ENCODE results near the gene IGHMBP2. TPM values are rescaled to one million over a fixed set of nuclear protein-coding genes. Genes with fewer than 3 reads are reported as not detected.

The IGHMBP2 gene
- total RNA-seq, 1 experiment from 2014 or later = 19.3 TPM

DNA sequence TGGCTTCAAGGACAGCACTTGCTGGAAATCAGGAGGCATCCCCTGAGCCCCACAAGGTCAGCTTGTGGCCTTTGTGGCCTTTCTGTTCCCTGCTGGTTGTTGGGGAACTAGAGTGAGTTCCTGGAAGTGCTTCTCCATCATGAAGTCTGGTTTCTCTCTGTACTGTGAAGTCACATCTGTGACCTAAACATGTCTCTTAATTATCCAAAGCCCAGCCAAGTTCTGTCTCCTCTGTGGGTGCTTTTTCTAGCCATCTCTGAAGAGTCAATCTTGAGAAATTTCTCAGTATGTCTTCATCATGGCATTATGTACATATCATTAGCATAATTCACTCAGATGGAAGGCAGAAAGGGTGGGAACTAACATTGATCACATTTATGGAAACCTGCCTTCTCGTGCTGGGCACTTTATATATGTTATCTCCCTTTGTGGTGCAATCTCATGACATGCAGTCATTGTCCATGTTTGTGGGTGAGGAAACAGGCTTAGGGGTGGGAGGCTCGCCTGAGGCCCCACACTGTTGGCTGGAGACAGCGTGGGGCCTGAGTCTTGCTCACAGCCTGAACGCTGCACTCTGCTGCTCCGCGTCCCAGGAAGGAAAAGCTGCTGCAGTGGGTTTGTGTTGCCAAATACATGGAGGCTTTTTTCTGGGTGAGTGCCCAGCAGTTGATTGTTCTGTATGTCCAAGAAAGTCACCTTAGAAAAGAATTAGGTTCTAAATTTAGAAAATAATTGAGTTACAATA, 24.6 kb downstream of the IGHMBP2 start:
- ChIA-PET RAD21 (ENCODE audit: low non-redundant PET in 1 of 2, low total read pairs in 2 of 2, uncharacterized antibody in 2 of 2, unreplicated experiment in 2 of 2) (no interaction called here), POLR2A (no interaction called here), CTCF (no interaction called here)
- no peak for ATAC-seq
- Histone ChIP-seq H3K4me3 (replicated peaks in 1 of 2; ENCODE audit: low read depth in 1 of 2, low read length in 2 of 2) (no peak overlapping the region), H3K9ac (ENCODE audit: low read length) (no peak overlapping the region), H3K79me2 (ENCODE audit: insufficient read depth, low read length) (peaks cover 16% of the 10 kb centered on the region; the same call in 1 of the 2 replicates), H3K9me2 (ENCODE audit: insufficient read depth) (no peaks in the 10 kb centered on the region), H3K36me3 (ENCODE audit: control insufficient read depth in 1 of 2, insufficient read depth in 2 of 2, low read length in 2 of 2) (peaks cover 16 to 46% of the 10 kb centered on the region in 2 experiments), H3K4me1 (ENCODE audit: control insufficient read depth in 1 of 2, insufficient read depth in 2 of 2, low read length in 2 of 2) (no peaks in the 10 kb centered on the region), H3K4me2 (ENCODE audit: low read length) (no peak overlapping the region), H3K9me3 (ENCODE audit: control insufficient read depth in 1 of 2, insufficient read depth in 1 of 2, low read depth in 1 of 2, low read length in 2 of 2) (peaks cover 16 to 18% of the 10 kb centered on the region in 2 experiments; a peak in 3 of 4 replicates), H2AFZ (ENCODE audit: low read depth, low read length, poor library complexity, severe bottlenecking) (no peak overlapping the region), H3K27me3 (ENCODE audit: insufficient read depth, low read length) (no peaks in the 10 kb centered on the region), H3K27ac (ENCODE audit: low read depth, low read length) (no peak overlapping the region), H4K20me1 (ENCODE audit: insufficient read depth) (no peaks in the 10 kb centered on the region)
- TF ChIP-seq, protein P1, sequence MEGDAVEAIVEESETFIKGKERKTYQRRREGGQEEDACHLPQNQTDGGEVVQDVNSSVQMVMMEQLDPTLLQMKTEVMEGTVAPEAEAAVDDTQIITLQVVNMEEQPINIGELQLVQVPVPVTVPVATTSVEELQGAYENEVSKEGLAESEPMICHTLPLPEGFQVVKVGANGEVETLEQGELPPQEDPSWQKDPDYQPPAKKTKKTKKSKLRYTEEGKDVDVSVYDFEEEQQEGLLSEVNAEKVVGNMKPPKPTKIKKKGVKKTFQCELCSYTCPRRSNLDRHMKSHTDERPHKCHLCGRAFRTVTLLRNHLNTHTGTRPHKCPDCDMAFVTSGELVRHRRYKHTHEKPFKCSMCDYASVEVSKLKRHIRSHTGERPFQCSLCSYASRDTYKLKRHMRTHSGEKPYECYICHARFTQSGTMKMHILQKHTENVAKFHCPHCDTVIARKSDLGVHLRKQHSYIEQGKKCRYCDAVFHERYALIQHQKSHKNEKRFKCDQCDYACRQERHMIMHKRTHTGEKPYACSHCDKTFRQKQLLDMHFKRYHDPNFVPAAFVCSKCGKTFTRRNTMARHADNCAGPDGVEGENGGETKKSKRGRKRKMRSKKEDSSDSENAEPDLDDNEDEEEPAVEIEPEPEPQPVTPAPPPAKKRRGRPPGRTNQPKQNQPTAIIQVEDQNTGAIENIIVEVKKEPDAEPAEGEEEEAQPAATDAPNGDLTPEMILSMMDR (IDR thresholded peaks at IDR 0.05 in 2 of 3, conservative IDR thresholded peaks at IDR 0.05 in 1 of 3; ENCODE audit: borderline replicate concordance in 1 of 3, insufficient read depth in 1 of 3, low read depth in 2 of 3, low read length in 2 of 3) = no peak
- no peak for TF ChIP-seq YY1 (IDR thresholded peaks at IDR 0.05; ENCODE audit: extremely low read depth, insufficient replicate concordance, low read depth, low read length)
- no peak for TF ChIP-seq EZH2 (IDR thresholded peaks at IDR 0.05)
- no peak for TF ChIP-seq CEBPB (IDR thresholded peaks at IDR 0.05; ENCODE audit: low read depth)
- TF ChIP-seq, protein P2, sequence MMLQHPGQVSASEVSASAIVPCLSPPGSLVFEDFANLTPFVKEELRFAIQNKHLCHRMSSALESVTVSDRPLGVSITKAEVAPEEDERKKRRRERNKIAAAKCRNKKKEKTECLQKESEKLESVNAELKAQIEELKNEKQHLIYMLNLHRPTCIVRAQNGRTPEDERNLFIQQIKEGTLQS (IDR thresholded peaks at IDR 0.05) = no peak
- TF ChIP-seq, protein P3, sequence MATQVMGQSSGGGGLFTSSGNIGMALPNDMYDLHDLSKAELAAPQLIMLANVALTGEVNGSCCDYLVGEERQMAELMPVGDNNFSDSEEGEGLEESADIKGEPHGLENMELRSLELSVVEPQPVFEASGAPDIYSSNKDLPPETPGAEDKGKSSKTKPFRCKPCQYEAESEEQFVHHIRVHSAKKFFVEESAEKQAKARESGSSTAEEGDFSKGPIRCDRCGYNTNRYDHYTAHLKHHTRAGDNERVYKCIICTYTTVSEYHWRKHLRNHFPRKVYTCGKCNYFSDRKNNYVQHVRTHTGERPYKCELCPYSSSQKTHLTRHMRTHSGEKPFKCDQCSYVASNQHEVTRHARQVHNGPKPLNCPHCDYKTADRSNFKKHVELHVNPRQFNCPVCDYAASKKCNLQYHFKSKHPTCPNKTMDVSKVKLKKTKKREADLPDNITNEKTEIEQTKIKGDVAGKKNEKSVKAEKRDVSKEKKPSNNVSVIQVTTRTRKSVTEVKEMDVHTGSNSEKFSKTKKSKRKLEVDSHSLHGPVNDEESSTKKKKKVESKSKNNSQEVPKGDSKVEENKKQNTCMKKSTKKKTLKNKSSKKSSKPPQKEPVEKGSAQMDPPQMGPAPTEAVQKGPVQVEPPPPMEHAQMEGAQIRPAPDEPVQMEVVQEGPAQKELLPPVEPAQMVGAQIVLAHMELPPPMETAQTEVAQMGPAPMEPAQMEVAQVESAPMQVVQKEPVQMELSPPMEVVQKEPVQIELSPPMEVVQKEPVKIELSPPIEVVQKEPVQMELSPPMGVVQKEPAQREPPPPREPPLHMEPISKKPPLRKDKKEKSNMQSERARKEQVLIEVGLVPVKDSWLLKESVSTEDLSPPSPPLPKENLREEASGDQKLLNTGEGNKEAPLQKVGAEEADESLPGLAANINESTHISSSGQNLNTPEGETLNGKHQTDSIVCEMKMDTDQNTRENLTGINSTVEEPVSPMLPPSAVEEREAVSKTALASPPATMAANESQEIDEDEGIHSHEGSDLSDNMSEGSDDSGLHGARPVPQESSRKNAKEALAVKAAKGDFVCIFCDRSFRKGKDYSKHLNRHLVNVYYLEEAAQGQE (IDR thresholded peaks at IDR 0.05; ENCODE audit: low read depth) = no peak
- TF ChIP-seq EZH2phosphoT487 (IDR thresholded peaks at IDR 0.05; ENCODE audit: borderline replicate concordance) = no peak
- no peak for TF ChIP-seq SP1 (IDR thresholded peaks at IDR 0.05; ENCODE audit: low read depth)
- no peak for TF ChIP-seq POLR2AphosphoS5 (IDR thresholded peaks at IDR 0.05; ENCODE audit: low read depth, low read length)
- TF ChIP-seq ELF1 (IDR thresholded peaks at IDR 0.05; ENCODE audit: borderline replicate concordance, low read depth) = no peak
- no peak for TF ChIP-seq CBX3 (IDR thresholded peaks at IDR 0.05; ENCODE audit: low read depth)
- TF ChIP-seq TCF7L2 (IDR thresholded peaks at IDR 0.05; ENCODE audit: borderline replicate concordance, extremely low read depth, insufficient read depth, insufficient read length) = no peak
- no peak for TF ChIP-seq RAD21 (IDR thresholded peaks at IDR 0.05; ENCODE audit: low read depth)
- no peak for TF ChIP-seq EGR1 (IDR thresholded peaks at IDR 0.05; ENCODE audit: low read depth)
- TF ChIP-seq ZFX (IDR thresholded peaks at IDR 0.05) = no peak
- no TSS peak for BruUV-seq (replicated peaks)
- no peak for DNase-seq (ENCODE audit: low read depth, low spot score)
- intact Hi-C loops (cut with micrococcal nuclease) = no loop called here

All from HCT116 (cell line).